Embryonic facial prominence (tissue), 1 donor: ENCODE data around the gene PTPRF.

Experiments used
- DNase-seq: peaks from one replicate; pipeline ENCODE4 v3.0.0-alpha.2; 2016; ENCODE audit errors: extremely low spot score

The PTPRF gene

GRCh38 chr1:43664369-43664768 lies 133.7 kb downstream of the PTPRF start:
- DNase-seq = no peak

GRCh38 chr1:43666608-43667007 lies 135.9 kb downstream of the PTPRF start:
- DNase-seq = no peak

- DNase-seq = no peak
These were observed 138.3 kb downstream of the PTPRF start for GRCh38 chr1:43668956-43669355.

- DNase-seq = no peak
These were observed 139.2 kb downstream of the PTPRF start for GRCh38 chr1:43669878-43670277.

GRCh38 chr1:43671193-43671592 lies 140.5 kb downstream of the PTPRF start:
- no peak for DNase-seq

- DNase-seq = no peak
These were observed 141.1 kb downstream of the PTPRF start for GRCh38 chr1:43671626-43672330.

GRCh38 chr1:43673261-43673660 lies 142.6 kb downstream of the PTPRF start:
- DNase-seq = no peak
